Neural progenitor cell (in vitro differentiated cells): ENCODE results near the gene NCOA3.

Experiments used
- CTCF ChIP-seq: fragments of 200-600 bp; sonication (generic); IDR thresholded peaks from 2 replicates; pipeline ENCODE4 v1.5.1; 2017; ENCODE audit warnings: antibody characterized with exemption, mild to moderate bottlenecking
- EZH2 ChIP-seq: fragments of 200-600 bp; sonication (generic); IDR thresholded peaks from 2 replicates; pipeline ENCODE4 v1.6.1; 2017; ENCODE audit warnings: antibody characterized with exemption, mild to moderate bottlenecking, moderate library complexity
- EZH2phosphoT487 ChIP-seq: fragments of 200-600 bp; sonication (generic); IDR thresholded peaks from 2 replicates; pipeline ENCODE4 v1.6.1; 2017; ENCODE audit warnings: antibody characterized with exemption

DNA sequence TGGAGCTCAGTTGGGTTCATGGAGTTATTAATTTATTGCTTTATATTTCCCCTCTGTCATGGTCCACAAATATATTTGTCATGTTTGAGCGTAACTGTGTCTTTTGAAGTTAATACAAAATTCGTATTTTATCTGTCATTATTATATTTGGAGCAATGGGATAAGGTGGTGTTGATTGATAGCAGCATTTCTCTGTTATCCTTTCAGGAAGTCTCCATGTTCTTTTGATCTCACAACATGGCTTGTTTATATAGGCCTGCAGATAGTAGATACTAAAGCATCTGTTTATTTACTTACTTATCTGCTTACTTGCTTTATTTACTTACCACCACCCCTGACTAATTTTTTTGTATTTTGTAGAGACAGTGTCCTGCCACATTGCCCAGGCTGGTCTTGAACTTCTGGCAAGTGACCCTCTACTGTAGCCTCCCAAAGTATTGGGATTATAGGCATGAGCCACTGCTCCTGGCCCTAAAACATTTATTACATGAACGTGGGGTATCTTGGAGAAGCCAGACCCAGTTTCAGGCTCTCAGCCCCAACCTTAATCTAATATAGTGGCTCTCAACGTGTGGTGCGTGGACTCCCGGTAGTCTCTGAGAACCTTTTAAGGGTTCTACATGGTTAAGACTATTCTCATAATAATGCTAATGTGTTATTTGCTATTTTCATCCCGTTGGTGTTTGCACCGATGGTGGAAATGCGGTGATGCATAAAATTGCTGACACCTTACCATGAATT is 104.2 kb downstream of the NCOA3 start:
- TF ChIP-seq CTCF (no peak), EZH2phosphoT487 (no peak), EZH2 (no peak)
